DOHH2 (cell line): ENCODE data around the gene EIF4EBP2.

Experiments used
- CTCF ChIP-seq: fragments of 200-600 bp; sonication (generic); IDR thresholded peaks from one replicate; pipeline ENCODE4 v1.5.1; 2014; ENCODE audit warnings: antibody characterized with exemption, mild to moderate bottlenecking, low read depth, low read length; ENCODE audit not compliant: poor library complexity, severe bottlenecking
- EZH2phosphoT487 ChIP-seq: fragments of 200-600 bp; sonication (generic); IDR thresholded peaks from 2 replicates; pipeline ENCODE4 v1.6.1; 2017; ENCODE audit warnings: borderline replicate concordance, mild to moderate bottlenecking, antibody characterized with exemption, low read length, moderate library complexity, mixed read lengths

- no peak for TF ChIP-seq CTCF
- TF ChIP-seq EZH2phosphoT487: peak; percentile 63
Observed at GRCh38 chr10:70458329-70459060, 54.5 kb downstream of the EIF4EBP2 start.
